Activated CD8-positive, alpha-beta T cell treated with anti-CD3 and anti-CD28 coated beads for 36 hours (primary cell): Measurements from ENCODE around the gene FRYL. TPM values are rescaled to one million over a fixed set of nuclear protein-coding genes. Genes with fewer than 3 reads are reported as not detected.

Experiments
- ATAC-seq: fragments of 200-7000 bp; cut with Tn5 transposase; one replicate; pipeline ENCODE4 v1.10.0; 2021; ENCODE audit warnings: mild to moderate bottlenecking, moderate library complexity
- CTCF ChIA-PET: fragments of 350-600 bp; sonication (Branson Sonifier 250); formaldehyde crosslinking; loops from one replicate; lab custom pipeline; 2021; ENCODE audit warnings: antibody characterized with exemption; lab: Charles Lee
- POLR2A ChIA-PET: fragments of 350-600 bp; sonication (Branson Sonifier 250); formaldehyde crosslinking; loops from one replicate; lab custom pipeline; 2021; ENCODE audit warnings: antibody characterized with exemption; lab: Charles Lee
- DNase-seq: peaks from one replicate; pipeline ENCODE4 v3.0.0-alpha.2; 2020
- H3K27ac Mint-ChIP-seq: one replicate; pipeline ENCODE4 v1.8.0; 2021; ENCODE audit warnings: mild to moderate bottlenecking, mixed read lengths
- H3K27me3 Mint-ChIP-seq: one replicate; pipeline ENCODE4 v1.8.0; 2021; ENCODE audit warnings: mixed read lengths
- H3K36me3 Mint-ChIP-seq: one replicate; pipeline ENCODE4 v1.8.0; 2021; ENCODE audit warnings: low read depth, mixed read lengths
- H3K4me1 Mint-ChIP-seq: one replicate; pipeline ENCODE4 v1.8.0; 2021; ENCODE audit warnings: low read depth, mixed read lengths
- H3K4me3 Mint-ChIP-seq: one replicate; pipeline ENCODE4 v1.8.0; 2021; ENCODE audit warnings: mild to moderate bottlenecking, moderate library complexity, mixed read lengths
- H3K9me3 Mint-ChIP-seq: one replicate; pipeline ENCODE4 v1.8.0; 2021; ENCODE audit warnings: mixed read lengths
- intact Hi-C: fragments of 100-400 bp; cut with micrococcal nuclease; formaldehyde crosslinking; loops from one replicate; pipeline ENCODE4 v1.10.0; 2022
- total RNA-seq, 2 experiments: library from RNA; stranded (reverse); gene quantifications; one replicate each; pipeline ENCODE4 v1.2.3, GENCODE V29; 2021
- TF ChIP-seq, protein P1 (sequence below): fragments of 200-600 bp; IDR thresholded peaks from one replicate; pipeline ENCODE4 v1.8.0; 2022; ENCODE audit warnings: antibody characterized with exemption, mild to moderate bottlenecking

FRYL gene
- total RNA-seq, 2 experiments from 2014 or later: 66.6 to 73.2 TPM

- TF ChIP-seq, protein P1, sequence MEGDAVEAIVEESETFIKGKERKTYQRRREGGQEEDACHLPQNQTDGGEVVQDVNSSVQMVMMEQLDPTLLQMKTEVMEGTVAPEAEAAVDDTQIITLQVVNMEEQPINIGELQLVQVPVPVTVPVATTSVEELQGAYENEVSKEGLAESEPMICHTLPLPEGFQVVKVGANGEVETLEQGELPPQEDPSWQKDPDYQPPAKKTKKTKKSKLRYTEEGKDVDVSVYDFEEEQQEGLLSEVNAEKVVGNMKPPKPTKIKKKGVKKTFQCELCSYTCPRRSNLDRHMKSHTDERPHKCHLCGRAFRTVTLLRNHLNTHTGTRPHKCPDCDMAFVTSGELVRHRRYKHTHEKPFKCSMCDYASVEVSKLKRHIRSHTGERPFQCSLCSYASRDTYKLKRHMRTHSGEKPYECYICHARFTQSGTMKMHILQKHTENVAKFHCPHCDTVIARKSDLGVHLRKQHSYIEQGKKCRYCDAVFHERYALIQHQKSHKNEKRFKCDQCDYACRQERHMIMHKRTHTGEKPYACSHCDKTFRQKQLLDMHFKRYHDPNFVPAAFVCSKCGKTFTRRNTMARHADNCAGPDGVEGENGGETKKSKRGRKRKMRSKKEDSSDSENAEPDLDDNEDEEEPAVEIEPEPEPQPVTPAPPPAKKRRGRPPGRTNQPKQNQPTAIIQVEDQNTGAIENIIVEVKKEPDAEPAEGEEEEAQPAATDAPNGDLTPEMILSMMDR: no peak
- no peak for DNase-seq
- peaks cover 40% of the 10 kb centered on the region for H3K4me1 Mint-ChIP-seq
- intact Hi-C loops: no loop called here
- ChIA-PET POLR2A (interaction anchor here (0.5 kb wide), 1 partner anchor 119 kb away, joined by 3 read pairs; no protein-coding TSS in a partner anchor), CTCF (interaction anchor here (1.0 kb wide), 1 partner anchor 36 kb away, joined by 3 read pairs; no protein-coding TSS in a partner anchor)
- no peak overlapping the region for H3K4me3 Mint-ChIP-seq
- H3K9me3 Mint-ChIP-seq: no peaks in the 10 kb centered on the region
- H3K27ac Mint-ChIP-seq: no peak overlapping the region
- peaks cover 5% of the 10 kb centered on the region for H3K36me3 Mint-ChIP-seq
- ATAC-seq: no peak
- no peaks in the 10 kb centered on the region for H3K27me3 Mint-ChIP-seq
These were observed 134.8 kb downstream of the FRYL start for GRCh38 chr4:48645225-48645794.

- peaks cover 4% of the 10 kb centered on the region for H3K9me3 Mint-ChIP-seq
- ChIA-PET CTCF (interaction anchor here (1.1 to 1.2 kb wide), 3 partner anchors 8 to 25 kb away, joined by 3 to 5 read pairs (median 3); no protein-coding TSS in a partner anchor), POLR2A (no interaction called here)
- intact Hi-C loops: no loop called here
- no peak overlapping the region for H3K27ac Mint-ChIP-seq
- H3K36me3 Mint-ChIP-seq: peaks cover 14% of the 10 kb centered on the region
- no peaks in the 10 kb centered on the region for H3K27me3 Mint-ChIP-seq
- TF ChIP-seq, protein P1: no peak
- H3K4me1 Mint-ChIP-seq: peaks cover 33% of the 10 kb centered on the region
- H3K4me3 Mint-ChIP-seq: no peak overlapping the region
- DNase-seq (no peak), ATAC-seq (no peak)
These were observed 137.4 kb downstream of the FRYL start for GRCh38 chr4:48642421-48643374.

GRCh38 chr4:48641401-48641800, 138.7 kb downstream of the FRYL start:
- no peak overlapping the region for H3K27ac Mint-ChIP-seq
- peaks cover 37% of the 10 kb centered on the region for H3K4me1 Mint-ChIP-seq
- POLR2A ChIA-PET: no interaction called here
- CTCF ChIA-PET: interaction anchor here (1.1 kb wide), 1 partner anchor 9 kb away, joined by 5 read pairs; no protein-coding TSS in a partner anchor
- TF ChIP-seq, protein P1: no peak
- peaks cover 14% of the 10 kb centered on the region for H3K36me3 Mint-ChIP-seq
- no peak overlapping the region for H3K4me3 Mint-ChIP-seq
- no peak for DNase-seq
- no peaks in the 10 kb centered on the region for H3K27me3 Mint-ChIP-seq
- intact Hi-C loops: no loop called here
- no peak for ATAC-seq
- peaks cover 4% of the 10 kb centered on the region for H3K9me3 Mint-ChIP-seq

DNA sequence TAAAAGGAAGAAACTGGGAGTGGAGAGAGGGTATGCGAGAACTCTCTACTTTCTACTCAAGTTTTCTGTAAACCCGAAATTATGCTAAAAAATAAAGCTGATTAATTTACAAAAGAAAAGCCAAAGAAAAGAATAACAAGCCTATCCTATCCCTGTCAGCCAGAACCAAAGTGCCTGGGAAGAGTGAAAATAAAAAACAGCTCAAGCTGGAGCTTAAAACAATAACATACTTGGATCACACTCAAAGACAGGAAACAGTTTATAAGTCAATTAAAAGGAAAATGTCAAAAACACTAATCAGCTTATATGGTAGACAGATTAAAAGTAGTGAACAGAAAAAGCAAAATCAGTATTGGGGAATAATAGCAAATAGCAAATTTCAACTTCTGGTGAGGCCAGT, 139.4 kb downstream of the FRYL start:
- TF ChIP-seq, protein P1: no peak
- ChIA-PET CTCF (interaction anchor here (0.9 kb wide), 1 partner anchor 25 kb away, joined by 3 read pairs; no protein-coding TSS in a partner anchor), POLR2A (no interaction called here)
- ATAC-seq (no peak), DNase-seq (no peak)
- Mint-ChIP-seq H3K4me1 (peaks cover 36% of the 10 kb centered on the region), H3K4me3 (no peak overlapping the region), H3K27ac (no peak overlapping the region), H3K9me3 (peaks cover 4% of the 10 kb centered on the region), H3K27me3 (no peaks in the 10 kb centered on the region), H3K36me3 (peaks cover 14% of the 10 kb centered on the region)
- intact Hi-C loops: no loop called here
